22Rv1 (cell line): ENCODE data around the gene TMEM94.
"Not testable (repeated sequence)": the region's sequence is repeated elsewhere in the genome, so short reads cannot be mapped to it uniquely, and the experiment has no call there.

Experiments
- H3K27ac ChIP-seq: fragments of 450-650 bp; 2 replicates; pipeline ENCODE4 v1.5.1; 2017
- ZFX ChIP-seq: fragments of 450-650 bp; IDR thresholded peaks from 2 replicates; pipeline ENCODE4 v1.6.1; 2017; ENCODE audit warnings: antibody characterized with exemption, borderline replicate concordance
- TF ChIP-seq, protein P1 (sequence below): fragments of 450-650 bp; IDR thresholded peaks from 2 replicates; pipeline ENCODE4 v1.5.1; 2017; ENCODE audit warnings: mild to moderate bottlenecking

TMEM94 gene

DNA sequence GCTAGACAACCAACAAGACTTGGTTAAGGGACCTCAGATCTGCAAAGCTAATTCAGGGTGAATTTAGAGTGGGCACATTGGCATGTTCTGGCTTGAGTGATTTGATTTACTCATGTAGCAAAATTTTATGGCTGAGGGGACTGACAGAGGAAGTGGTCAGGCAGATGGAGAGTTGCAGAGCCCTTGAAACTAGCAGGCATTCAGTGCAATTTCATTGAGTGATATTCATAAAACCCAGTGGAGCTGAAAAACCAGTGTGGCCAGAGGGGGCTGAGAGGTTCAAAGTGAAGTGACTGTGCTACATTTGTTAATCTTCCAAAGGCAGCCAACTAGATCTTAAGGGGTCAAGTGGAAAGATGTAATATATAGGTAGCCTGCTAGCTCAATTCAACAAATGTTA, 2.2 kb upstream of the TMEM94 start:
- no peak overlapping the region for H3K27ac ChIP-seq
- TF ChIP-seq, protein P1, sequence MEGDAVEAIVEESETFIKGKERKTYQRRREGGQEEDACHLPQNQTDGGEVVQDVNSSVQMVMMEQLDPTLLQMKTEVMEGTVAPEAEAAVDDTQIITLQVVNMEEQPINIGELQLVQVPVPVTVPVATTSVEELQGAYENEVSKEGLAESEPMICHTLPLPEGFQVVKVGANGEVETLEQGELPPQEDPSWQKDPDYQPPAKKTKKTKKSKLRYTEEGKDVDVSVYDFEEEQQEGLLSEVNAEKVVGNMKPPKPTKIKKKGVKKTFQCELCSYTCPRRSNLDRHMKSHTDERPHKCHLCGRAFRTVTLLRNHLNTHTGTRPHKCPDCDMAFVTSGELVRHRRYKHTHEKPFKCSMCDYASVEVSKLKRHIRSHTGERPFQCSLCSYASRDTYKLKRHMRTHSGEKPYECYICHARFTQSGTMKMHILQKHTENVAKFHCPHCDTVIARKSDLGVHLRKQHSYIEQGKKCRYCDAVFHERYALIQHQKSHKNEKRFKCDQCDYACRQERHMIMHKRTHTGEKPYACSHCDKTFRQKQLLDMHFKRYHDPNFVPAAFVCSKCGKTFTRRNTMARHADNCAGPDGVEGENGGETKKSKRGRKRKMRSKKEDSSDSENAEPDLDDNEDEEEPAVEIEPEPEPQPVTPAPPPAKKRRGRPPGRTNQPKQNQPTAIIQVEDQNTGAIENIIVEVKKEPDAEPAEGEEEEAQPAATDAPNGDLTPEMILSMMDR, result no peak
- no peak for TF ChIP-seq ZFX

DNA sequence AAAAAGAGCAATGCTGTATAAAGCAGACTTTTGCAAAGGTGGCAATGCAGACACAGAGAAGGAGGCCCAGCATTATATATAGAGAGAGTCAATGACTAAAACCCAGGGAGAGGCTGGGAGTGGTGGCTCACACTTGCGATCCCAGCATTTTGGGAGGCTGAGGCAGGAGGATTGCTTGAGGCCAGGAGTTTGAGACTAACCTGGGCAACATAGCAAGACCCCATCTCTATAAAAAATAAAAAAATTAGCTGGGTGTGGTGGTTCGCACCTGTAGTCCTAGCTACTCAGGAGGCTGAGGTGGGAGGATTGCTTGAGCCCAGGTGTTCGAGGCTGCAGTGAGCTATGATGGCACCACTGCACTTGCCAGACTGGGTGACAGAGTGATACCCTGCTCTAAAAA, 1.8 kb upstream of the TMEM94 start:
- not testable (repeated sequence) for H3K27ac ChIP-seq

DNA sequence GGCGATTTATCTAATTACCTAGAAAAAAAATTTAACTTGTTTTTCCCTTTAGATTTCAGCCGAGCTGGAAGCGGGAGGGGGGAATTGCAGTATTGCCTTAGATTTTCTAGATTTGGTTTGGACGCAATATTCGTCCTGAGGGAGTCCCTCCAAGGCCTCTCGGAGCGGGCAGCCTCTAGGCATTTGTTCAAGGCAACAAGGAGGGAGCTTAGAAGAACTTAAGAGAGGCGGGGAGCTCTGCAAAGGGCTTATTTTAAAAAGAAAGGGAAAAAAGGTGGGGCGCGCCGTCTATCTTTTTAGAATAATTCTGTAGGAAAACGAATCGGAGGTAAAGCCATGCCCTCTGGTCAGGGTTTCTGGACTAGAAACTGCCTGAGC, 407 bp upstream of the TMEM94 start:
- H3K27ac ChIP-seq, result peak overlapping the region; percentile 72
- TF ChIP-seq ZFX, result no peak
- TF ChIP-seq, protein P1, result no peak

DNA sequence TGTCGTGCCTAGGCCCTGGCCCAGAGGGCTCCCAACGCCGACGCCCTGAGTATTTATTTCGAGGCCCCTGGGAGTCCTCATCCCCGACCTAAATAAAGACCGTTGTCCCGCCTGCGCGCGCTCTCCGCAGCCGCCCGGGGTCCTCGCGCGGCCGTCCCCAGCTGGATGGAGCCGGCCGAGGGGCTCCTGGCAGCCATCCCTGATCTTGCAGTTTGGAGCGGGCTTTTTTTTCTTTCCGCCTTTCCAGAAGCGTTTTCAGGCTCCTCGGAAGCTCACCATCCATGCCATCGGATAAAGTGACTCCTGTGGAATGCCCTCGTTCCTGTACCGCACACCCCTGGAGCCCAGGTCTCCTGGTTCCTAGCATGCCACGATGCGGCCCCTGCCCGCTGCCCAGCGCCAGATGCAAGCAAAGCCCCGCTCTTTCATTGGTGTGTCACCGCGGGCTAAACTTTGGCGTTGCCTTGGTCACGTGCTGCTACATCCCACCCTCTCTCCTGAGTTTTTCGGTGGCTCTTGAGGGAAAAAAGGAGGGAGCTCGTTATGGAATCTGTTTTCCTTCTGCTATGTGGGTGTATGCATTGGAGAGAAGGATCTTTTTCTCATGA, 716 bp downstream of the TMEM94 start:
- no peak for TF ChIP-seq ZFX
- TF ChIP-seq, protein P1, result no peak
- H3K27ac ChIP-seq, result peak overlapping the region; percentile 72; the same call in 1 of the 2 replicates

DNA sequence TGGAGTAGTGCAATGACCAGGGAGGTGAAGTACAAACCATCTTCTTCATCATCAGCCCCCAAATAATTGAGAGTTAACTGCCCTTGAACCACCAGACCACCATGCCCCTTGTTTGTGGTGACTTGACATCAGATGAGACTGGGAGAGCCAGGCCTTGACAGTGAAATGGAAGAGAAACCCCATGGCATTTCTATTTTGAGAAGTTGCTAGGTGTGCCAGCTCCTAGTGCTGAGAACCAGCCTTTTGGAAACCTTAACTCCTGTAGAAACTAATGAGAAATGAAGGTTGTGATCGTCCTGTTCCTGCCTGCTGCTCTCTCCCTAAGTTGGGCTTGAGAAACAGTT, 2.8 kb downstream of the TMEM94 start:
- H3K27ac ChIP-seq, result peak overlapping the region; percentile 66
- TF ChIP-seq ZFX, result no peak
- TF ChIP-seq, protein P1, result no peak

GRCh38 chr17:75459590-75460267, 3.3 kb downstream of the TMEM94 start:
- no peak for TF ChIP-seq ZFX
- TF ChIP-seq, protein P1, result no peak
- H3K27ac ChIP-seq, result peak overlapping the region; percentile 66

DNA sequence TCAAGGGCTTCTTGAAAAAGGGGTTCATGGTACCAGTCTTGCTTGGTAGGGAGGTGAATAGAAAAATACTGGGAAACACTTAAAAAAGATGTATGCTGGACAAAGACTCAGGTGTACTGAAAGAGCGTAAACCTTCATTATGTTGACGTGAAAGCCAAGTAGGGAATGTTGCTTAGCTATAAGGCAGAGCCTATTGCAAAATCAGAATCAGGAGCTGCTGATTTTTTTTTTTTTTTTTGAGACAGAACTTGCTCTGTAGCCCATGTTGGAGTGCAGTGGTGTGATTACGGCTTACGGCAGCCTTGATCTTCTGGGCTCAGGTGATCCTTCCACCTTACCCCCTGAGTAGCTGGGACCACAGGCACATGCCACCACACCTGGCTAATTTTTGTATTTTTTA, 3.9 kb downstream of the TMEM94 start:
- peak overlapping the region; percentile 66 for H3K27ac ChIP-seq
- no peak for TF ChIP-seq ZFX
- TF ChIP-seq, protein P1, result no peak

GRCh38 chr17:75463603-75464002, 7.2 kb downstream of the TMEM94 start:
- H3K27ac ChIP-seq, result no peak overlapping the region
- TF ChIP-seq ZFX, result no peak
- TF ChIP-seq, protein P1, result no peak
